Right lobe of liver (tissue), 4 donors: ENCODE data around the gene CYP27B1.

ENCODE experiments used
- CTCF ChIP-seq, 4 donors: fragments of 200-600 bp in 3 of 4; fragments of 450-650 bp in 1 of 4; IDR thresholded peaks; one replicate each; pipeline versions ENCODE4 v1.5.1 to v1.8.0; 2016 to 2022; ENCODE audit warnings: antibody characterized with exemption in 4 of 4, mild to moderate bottlenecking in 2 of 4
- POLR2A ChIP-seq: fragments of 450-650 bp; IDR thresholded peaks from one replicate; pipeline ENCODE4 v1.6.1; 2017; ENCODE audit warnings: antibody characterized with exemption, mild to moderate bottlenecking
- donor health status: DM: no; HTN: no; CAD: no.
- donor health status: DM: no; HTN: no; CAD: no.
- donor health status: DM: no; HTN: yes; CAD: no.

GRCh38 chr12:57734591-57734990 lies 32.3 kb downstream of the CYP27B1 start:
- TF ChIP-seq CTCF (IDR thresholded peaks at IDR 0.05), result no peak
- no peak for TF ChIP-seq POLR2A
